GM19193 (cell line): Measurements from ENCODE around the gene SEPTIN7.

Experiments used
- POLR2A ChIP-seq: IDR thresholded peaks from 4 replicates; pipeline ENCODE4 v1.6.1; 2011; ENCODE audit not compliant: insufficient read depth, insufficient read length; ENCODE audit errors: extremely low read depth

Gene SEPTIN7

GRCh38 chr7:35780070-35780469, 20.8 kb upstream of the SEPTIN7 start:
- no peak for TF ChIP-seq POLR2A

GRCh38 chr7:35781200-35781701, 19.6 kb upstream of the SEPTIN7 start:
- TF ChIP-seq POLR2A: no peak

GRCh38 chr7:35781767-35782515, 18.9 kb upstream of the SEPTIN7 start:
- no peak for TF ChIP-seq POLR2A

DNA sequence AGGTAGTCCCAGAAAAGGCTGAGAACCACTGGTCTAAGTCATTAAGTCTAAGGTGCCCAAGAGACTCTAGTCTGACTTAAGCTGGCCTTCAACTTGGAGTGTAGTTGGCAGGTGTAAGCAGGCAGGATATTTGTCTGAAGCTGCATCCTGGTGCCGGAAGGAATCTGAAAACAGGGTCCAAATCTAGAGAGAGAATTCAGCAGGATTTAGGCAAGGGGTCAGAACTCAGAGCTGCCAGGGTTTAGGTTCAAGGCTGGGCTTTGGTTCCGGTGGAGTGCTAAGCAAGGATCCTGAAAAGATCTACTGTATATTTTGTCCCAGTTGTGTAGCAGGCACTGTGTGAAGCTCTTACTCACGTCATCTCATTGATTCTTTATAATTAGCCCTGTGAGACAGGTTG, 16.5 kb upstream of the SEPTIN7 start:
- no peak for TF ChIP-seq POLR2A

GRCh38 chr7:35785250-35785649, 15.6 kb upstream of the SEPTIN7 start:
- no peak for TF ChIP-seq POLR2A

DNA sequence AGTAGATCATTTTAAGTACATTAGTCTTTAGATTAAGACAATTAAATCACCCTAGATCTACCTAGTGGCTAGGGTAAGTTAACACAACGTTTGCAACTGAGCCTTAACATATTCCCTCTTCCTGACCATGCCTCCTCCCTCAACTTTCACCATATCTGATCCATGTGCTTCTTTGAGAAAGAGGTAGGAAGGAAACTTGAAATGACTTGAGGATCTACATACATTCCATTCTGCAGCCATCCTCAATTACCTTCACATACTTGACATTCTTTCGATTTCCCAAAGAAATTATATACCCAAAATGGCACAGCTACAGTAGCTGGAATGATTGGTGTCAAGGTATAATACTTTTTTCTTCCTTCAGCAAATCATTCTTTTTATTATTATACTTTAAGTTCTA, 12.9 kb upstream of the SEPTIN7 start:
- TF ChIP-seq POLR2A: no peak

DNA sequence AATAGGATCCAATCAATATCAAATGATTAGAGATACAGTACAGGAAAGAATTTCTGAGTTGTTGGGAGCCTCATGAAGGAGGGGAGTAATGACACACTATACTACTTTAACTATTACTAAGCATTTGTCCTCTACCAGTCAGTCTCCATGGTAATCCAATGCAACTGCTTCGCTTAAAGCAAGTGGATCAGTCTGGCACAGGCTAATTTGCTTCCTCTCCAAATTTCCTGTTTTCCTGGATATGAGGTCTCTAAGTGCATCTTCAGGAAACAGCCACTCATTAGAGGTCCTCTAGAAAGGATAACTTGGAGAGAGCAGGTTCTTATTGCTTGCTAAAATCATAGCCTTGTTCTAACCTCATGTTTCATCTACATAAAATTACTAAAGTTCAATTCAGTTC, 8.4 kb upstream of the SEPTIN7 start:
- TF ChIP-seq POLR2A: no peak

DNA sequence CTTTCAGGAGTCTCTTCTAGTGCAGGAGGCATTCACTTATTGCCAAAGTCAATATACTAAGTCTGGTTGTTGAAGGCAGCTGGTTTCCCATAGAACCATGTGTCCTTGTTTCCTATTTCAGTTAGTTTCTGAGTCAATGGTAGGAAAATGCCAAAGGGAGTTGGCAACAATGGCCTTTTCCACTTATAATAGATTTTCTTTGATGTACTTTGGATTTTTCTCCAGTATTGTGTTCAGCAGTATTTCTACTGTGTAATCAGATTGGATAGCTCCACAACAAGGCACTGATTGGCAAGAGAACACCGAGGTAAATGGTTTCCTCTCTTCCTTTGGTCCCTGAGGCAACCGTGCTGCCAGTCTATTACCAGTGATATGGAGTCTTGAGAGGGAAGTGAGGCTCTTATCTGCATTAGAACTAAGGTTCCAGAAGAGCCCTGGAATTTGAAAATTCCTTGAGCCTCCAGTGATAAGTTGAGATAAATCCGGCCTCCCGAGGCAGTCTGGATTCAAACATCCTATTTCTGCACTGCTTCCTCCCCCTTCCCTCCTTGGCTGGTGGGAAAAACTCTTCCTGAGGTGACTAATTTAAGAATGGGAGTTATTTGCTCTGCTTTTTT, 7.9 kb upstream of the SEPTIN7 start:
- TF ChIP-seq POLR2A: no peak

GRCh38 chr7:35797311-35797710, 3.5 kb upstream of the SEPTIN7 start:
- no peak for TF ChIP-seq POLR2A

DNA sequence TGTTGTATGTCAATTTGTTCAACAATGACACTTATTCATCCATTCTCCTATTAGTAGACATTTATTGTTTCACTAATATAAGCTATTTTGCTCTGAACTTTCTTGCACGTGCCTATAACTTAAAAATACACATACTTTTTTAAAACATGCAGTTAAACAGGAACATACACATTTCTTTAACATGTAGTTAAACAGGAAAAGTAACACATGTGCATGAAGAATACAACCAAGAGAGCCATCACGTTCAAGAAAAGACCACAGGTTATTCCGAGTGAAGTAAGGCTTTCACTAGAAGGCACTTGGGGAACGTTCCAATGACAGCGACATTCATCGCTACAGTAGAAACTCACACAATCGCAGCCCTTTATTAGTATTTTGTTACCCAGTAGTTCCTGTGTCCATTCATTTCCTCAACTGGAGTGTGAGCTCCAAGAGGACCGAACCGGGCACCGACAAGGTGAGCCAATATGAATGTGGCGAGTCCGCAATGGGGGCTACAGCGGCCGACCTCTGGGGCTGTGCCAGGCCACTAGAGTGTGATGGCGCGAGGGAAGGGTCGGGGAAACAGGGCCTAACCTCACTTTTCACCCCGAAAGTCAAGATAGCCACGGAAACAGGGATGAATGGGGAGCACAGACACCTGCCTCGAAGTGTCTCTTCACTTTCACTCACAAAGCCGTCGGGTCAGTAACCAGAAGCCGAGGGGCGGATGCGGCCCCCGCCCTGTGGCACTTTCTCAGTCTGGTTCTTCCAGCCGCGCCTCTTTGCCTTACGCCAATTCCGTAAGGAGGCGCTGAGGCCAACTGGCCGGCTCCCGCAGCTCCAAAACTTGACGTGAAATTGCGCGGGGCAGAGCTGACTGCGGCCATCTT, 775 bp upstream of the SEPTIN7 start:
- peak; percentile 73 for TF ChIP-seq POLR2A

GRCh38 chr7:35801392-35802101, 690 bp downstream of the SEPTIN7 start:
- TF ChIP-seq POLR2A: no peak

DNA sequence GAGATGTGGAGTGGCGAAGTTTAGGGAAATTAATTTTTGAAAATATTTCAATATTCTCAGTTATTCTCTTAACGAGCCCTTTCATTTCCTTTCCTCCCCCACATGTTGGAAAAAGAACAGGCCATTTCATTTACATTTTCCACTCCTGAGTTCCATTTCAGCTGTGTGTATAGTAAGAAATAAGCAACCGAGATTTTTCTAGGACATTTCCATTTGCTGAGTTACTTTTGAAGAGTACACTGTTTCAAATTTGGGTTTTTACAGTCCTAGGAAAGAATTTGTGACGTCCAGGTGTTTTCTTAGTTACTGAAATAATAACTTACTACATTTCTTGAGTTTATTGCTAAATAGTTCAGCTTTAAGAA, 1.2 kb downstream of the SEPTIN7 start:
- no peak for TF ChIP-seq POLR2A

DNA sequence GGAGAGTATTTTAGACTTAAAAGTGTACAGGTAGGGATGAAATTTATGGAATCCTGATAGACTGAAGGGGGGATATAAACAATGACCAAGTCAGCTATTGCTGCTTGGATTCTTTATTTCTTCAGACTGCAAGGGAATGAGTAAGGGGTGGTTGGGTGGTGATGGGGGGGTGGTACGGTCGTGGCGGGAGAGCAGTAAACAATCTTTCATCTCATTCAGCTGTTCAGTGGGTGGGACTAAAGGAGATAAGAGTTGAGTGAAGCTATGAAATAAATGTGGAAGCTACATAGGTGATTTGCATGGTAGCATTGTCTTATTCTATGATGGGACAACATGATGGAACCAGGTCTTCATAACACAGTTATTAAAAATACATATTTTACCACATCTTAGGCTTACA, 1.8 kb downstream of the SEPTIN7 start:
- no peak for TF ChIP-seq POLR2A

DNA sequence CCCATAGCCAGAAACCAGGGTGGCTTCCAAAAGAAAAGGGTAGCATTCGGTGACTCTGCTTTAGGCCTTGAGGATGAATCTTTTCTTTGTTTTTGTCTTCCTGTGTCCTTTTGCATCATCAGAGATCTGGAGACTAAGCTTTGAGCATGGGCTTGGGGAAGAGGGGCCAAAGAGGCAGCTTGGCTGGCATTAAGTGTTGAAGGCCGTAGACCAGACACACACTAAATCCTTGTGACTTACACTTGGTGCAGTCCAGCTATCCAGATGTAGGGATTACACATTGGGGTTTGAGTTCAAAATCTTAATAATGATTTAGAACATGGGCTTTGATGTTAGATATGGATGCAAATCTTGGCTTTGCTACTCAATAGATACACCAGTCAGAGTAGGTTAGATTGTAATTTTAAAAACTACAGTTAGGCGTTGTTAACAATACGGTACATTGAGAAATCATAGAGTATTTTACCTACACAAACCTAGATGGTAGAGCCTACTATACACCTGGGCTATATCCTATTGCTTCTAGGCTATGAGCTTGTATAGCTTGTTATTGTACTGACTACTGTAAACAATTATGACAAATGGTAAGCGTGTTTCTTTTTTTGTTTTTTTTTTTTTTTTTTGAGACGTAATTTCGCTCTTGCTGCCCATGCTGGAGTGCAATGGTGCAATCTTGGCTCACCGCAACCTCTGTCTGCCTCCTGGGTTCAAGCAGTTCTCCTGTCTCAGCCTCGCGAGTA, 3.5 kb downstream of the SEPTIN7 start:
- TF ChIP-seq POLR2A: no peak
